HL-60 (cell line): ENCODE results near the gene PRDM16.

Experiments
- DNase-seq, 2 experiments: peaks; one replicate each; pipeline ENCODE4 v3.0.0-alpha.2; 2010 to 2020; ENCODE audit warnings: low read depth in 1 of 2, low spot score in 1 of 2
- H3K27ac ChIP-seq: fragments of 250-450 bp; sonication (Bioruptor Pico); replicated peaks from 2 replicates; pipeline ENCODE4 v1.5.1; 2020; ENCODE audit warnings: mild to moderate bottlenecking, moderate library complexity
- H3K27me3 ChIP-seq: fragments of 250-450 bp; sonication (Bioruptor Pico); 2 replicates; pipeline ENCODE4 v1.5.1; 2021; ENCODE audit warnings: mild to moderate bottlenecking, moderate library complexity; ENCODE audit not compliant: insufficient read depth, poor library complexity, severe bottlenecking
- H3K4me3 ChIP-seq: replicated peaks from 2 replicates; pipeline ENCODE4 v1.5.1; 2011; ENCODE audit warnings: mild to moderate bottlenecking, control low read depth, low read length; ENCODE audit not compliant: insufficient read depth
- CTCF ChIP-seq: IDR thresholded peaks from one replicate; pipeline ENCODE4 v1.5.1; 2011; ENCODE audit warnings: low read length, control low read depth, inconsistent platforms; ENCODE audit not compliant: insufficient read depth
- GABPA ChIP-seq: IDR thresholded peaks from 2 replicates; pipeline ENCODE4 v1.6.1; 2012; ENCODE audit warnings: low read depth
- POLR2AphosphoS5 ChIP-seq: IDR thresholded peaks from 2 replicates; pipeline ENCODE4 v1.6.1; 2012; ENCODE audit warnings: low read depth
- REST ChIP-seq: IDR thresholded peaks from 2 replicates; pipeline ENCODE4 v1.6.1; 2012; ENCODE audit warnings: low read depth; ENCODE audit not compliant: insufficient replicate concordance
- SPI1 ChIP-seq: IDR thresholded peaks from 2 replicates; pipeline ENCODE4 v1.6.1; 2012; ENCODE audit warnings: low read depth, mild to moderate bottlenecking, borderline replicate concordance

The PRDM16 gene

GRCh38 chr1:3035563-3036446 lies 33.2 kb upstream of the PRDM16 start:
- H3K4me3 ChIP-seq = no peak overlapping the region
- no peak overlapping the region for H3K27ac ChIP-seq
- DNase-seq = no peak
- TF ChIP-seq POLR2AphosphoS5 (no peak), GABPA (no peak), REST (no peak), SPI1 (no peak), CTCF (no peak)
- no peaks in the 10 kb centered on the region for H3K27me3 ChIP-seq

- Histone ChIP-seq H3K27ac (no peak overlapping the region), H3K27me3 (no peaks in the 10 kb centered on the region), H3K4me3 (no peak overlapping the region)
- DNase-seq = no peak
- TF ChIP-seq CTCF (no peak), SPI1 (no peak), POLR2AphosphoS5 (no peak), GABPA (no peak), REST (no peak)
These were observed 32.3 kb upstream of the PRDM16 start for GRCh38 chr1:3036447-3037280.

GRCh38 chr1:3037281-3038040 lies 31.5 kb upstream of the PRDM16 start:
- no peak overlapping the region for H3K27ac ChIP-seq
- no peak overlapping the region for H3K4me3 ChIP-seq
- no peaks in the 10 kb centered on the region for H3K27me3 ChIP-seq
- TF ChIP-seq CTCF (no peak), POLR2AphosphoS5 (no peak), REST (no peak), GABPA (no peak), SPI1 (no peak)
- DNase-seq = no peak
